ENCODE results near the gene RAB43. TPM values are rescaled to one million over a fixed set of nuclear protein-coding genes. Genes with fewer than 3 reads are reported as not detected.

Gene RAB43
- total RNA-seq, 4 donors from 2014 or later, result 4.8 to 13.2 (median 8.6) TPM

DNA sequence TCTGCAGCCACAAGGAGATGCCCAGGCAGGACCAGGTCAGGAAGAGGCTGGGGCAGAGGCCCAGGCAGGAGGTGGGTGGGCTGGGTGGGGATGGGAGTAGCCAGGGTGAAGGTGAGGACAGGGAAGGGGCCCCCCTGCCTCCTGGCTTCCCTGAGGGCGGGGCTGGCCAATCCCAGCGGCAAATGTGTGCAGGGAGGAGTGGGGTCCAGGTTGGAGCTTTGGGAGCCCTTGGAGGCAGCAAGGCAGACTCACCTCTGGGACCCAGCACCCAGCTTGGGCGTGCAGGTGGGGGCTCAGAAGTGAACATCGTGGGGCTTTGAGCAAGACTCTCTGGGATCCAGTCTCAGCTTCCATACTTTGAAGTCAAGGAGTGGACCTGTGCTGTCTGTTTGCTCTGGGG, 35.8 kb downstream of the RAB43 start:
- TF ChIP-seq, protein P1, sequence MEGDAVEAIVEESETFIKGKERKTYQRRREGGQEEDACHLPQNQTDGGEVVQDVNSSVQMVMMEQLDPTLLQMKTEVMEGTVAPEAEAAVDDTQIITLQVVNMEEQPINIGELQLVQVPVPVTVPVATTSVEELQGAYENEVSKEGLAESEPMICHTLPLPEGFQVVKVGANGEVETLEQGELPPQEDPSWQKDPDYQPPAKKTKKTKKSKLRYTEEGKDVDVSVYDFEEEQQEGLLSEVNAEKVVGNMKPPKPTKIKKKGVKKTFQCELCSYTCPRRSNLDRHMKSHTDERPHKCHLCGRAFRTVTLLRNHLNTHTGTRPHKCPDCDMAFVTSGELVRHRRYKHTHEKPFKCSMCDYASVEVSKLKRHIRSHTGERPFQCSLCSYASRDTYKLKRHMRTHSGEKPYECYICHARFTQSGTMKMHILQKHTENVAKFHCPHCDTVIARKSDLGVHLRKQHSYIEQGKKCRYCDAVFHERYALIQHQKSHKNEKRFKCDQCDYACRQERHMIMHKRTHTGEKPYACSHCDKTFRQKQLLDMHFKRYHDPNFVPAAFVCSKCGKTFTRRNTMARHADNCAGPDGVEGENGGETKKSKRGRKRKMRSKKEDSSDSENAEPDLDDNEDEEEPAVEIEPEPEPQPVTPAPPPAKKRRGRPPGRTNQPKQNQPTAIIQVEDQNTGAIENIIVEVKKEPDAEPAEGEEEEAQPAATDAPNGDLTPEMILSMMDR (IDR thresholded peaks at IDR 0.05), result no peak
- DNase-seq (ENCODE audit: low spot score in 2 of 2), result no peak
- 88 to 97% methylated on average over 4 of the region's 4 CpGs for WGBS, 2 donors
- H3K36me3 ChIP-seq, result no peaks in the 10 kb centered on the region
- H3K27ac ChIP-seq, result no peak overlapping the region
- H3K27me3 ChIP-seq, result no peaks in the 10 kb centered on the region
- peaks cover 0 to 12% (median 0%) of the 10 kb centered on the region in 4 donors for H3K4me1 ChIP-seq
- H3K9me3 ChIP-seq, result no peaks in the 10 kb centered on the region
- H3K4me3 ChIP-seq, result no peak overlapping the region

DNA sequence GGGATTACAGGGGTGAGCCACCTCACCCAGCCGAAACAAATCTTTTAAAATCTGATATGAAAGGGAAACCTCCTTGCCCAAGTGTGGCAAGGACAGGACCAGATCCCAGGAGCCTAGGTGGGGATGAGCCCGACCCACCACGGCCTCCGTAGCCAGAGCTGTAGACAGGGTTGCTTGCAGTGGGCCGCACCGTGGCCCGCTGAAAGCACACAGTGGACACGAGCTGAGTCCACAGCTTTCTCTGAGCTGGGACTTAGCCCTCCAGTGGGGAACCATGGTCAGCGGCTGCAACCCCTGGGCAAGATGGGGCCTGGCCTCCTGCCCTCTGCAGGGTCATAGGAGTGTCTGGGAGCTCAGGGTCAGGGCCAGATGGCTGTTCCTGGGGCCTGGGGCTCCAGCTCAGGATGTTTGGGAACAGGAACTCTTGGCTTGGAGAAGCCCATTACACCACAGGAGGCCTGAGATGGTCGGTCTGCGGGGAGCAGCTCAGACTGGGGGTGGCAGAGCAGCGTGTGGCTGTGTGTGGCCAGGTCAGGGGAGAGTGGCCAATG, 36.4 kb downstream of the RAB43 start:
- Histone ChIP-seq H3K4me1 (peaks cover 0 to 12% (median 0%) of the 10 kb centered on the region in 4 donors), H3K27ac (no peak overlapping the region), H3K9me3 (no peaks in the 10 kb centered on the region), H3K27me3 (no peaks in the 10 kb centered on the region), H3K4me3 (no peak overlapping the region), H3K36me3 (no peaks in the 10 kb centered on the region)
- 86 to 91% methylated on average over 11 to 12 of the region's 12 CpGs for WGBS, 2 donors
- TF ChIP-seq POLR2A (IDR thresholded peaks at IDR 0.05) (no peak), EP300 (IDR thresholded peaks at IDR 0.05) (no peak)
- TF ChIP-seq, protein P1 (IDR thresholded peaks at IDR 0.05), result no peak
- no peak for DNase-seq (ENCODE audit: low spot score in 2 of 2)

DNA sequence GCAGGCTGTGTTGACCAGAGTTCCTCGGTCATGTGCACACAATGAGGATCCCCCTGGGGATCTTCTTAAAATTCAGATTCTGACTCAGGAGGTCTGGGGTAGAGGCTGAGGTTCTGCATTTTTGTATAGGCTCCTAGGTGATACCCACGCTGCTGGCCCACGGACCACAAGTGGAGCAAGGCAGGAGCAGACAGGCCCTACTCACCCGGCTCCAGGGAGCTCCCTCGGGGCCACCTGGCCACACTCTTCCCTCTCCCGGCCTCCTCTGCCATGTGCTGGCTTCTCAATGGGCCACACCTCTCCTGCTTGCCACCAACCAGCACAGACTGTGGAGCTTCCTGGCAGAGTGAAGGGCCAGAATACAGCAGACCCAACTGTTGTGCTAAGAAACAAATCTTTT, 37.1 kb downstream of the RAB43 start:
- TF ChIP-seq, protein P1 (IDR thresholded peaks at IDR 0.05), result no peak
- TF ChIP-seq POLR2A (IDR thresholded peaks at IDR 0.05) (no peak), EP300 (IDR thresholded peaks at IDR 0.05) (no peak)
- Histone ChIP-seq H3K27me3 (no peaks in the 10 kb centered on the region), H3K9me3 (no peaks in the 10 kb centered on the region), H3K36me3 (no peaks in the 10 kb centered on the region), H3K27ac (no peak overlapping the region), H3K4me3 (no peak overlapping the region), H3K4me1 (peaks cover 0 to 12% (median 0%) of the 10 kb centered on the region in 4 donors)
- DNase-seq (ENCODE audit: low spot score in 2 of 2), result no peak
- 85 to 93% methylated on average over 6 of the region's 6 CpGs for WGBS, 2 donors

DNA sequence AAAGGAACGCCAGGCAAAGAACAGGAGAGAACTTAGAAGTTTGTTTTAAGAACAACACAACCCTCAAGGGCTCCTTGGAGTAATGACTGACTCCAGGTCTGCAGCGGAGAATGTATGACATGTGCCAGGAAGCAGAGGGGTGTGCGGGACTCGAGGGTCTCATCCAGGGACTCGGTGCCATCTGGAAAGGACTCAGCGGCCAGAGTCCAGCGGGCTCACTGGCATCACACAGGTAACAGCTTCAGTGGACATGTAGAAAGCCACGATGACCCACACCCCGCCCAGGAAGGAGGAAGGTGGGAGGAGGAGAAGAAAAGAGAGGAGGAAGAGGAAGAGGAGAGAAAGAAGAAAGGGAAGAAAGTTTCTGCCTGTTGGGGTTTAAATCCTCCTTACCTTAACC, 39.6 kb downstream of the RAB43 start:
- no peak overlapping the region for H3K4me3 ChIP-seq
- no peak for DNase-seq (ENCODE audit: low spot score in 2 of 2)
- 79 to 81% methylated on average over 9 of the region's 9 CpGs for WGBS, 2 donors
- TF ChIP-seq POLR2A (IDR thresholded peaks at IDR 0.05) (no peak), EP300 (IDR thresholded peaks at IDR 0.05) (no peak)
- TF ChIP-seq, protein P1 (IDR thresholded peaks at IDR 0.05), result no peak
- H3K9me3 ChIP-seq, result no peaks in the 10 kb centered on the region
- H3K27me3 ChIP-seq, result no peaks in the 10 kb centered on the region
- peaks cover 0 to 8% (median 0%) of the 10 kb centered on the region in 4 donors for H3K4me1 ChIP-seq
- no peaks in the 10 kb centered on the region for H3K36me3 ChIP-seq
- no peak overlapping the region for H3K27ac ChIP-seq

DNA sequence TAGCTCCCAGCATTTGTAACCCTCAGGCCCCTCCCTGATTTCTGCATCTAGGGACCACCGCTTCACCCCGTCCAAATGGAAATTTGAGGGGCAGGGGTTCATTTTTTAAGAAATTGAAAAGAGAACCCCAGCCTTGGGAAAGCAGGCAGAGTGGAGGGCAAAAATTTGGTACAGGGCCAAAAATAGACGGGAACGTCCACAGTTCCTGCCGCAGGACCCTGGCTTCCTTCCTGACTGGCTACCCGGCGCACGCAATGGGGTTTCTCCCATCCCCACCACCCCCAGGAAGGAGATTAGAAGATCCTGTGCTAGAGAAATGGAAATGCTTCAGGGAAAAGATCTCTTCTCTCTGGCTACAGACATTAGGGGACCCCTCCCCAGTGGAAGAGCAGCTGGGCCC, 40.1 kb downstream of the RAB43 start:
- Histone ChIP-seq H3K4me3 (no peak overlapping the region), H3K4me1 (peaks cover 0 to 3% (median 0%) of the 10 kb centered on the region in 4 donors), H3K27me3 (no peaks in the 10 kb centered on the region), H3K36me3 (no peaks in the 10 kb centered on the region), H3K27ac (no peak overlapping the region), H3K9me3 (no peaks in the 10 kb centered on the region)
- TF ChIP-seq EP300 (IDR thresholded peaks at IDR 0.05), result no peak
- TF ChIP-seq, protein P1 (IDR thresholded peaks at IDR 0.05), result no peak
- TF ChIP-seq POLR2A (IDR thresholded peaks at IDR 0.05), result no peak
- no peak for DNase-seq (ENCODE audit: low spot score in 2 of 2)
- 75 to 78% methylated on average over 8 of the region's 8 CpGs for WGBS, 2 donors
